ENCODE measurements around the gene SFXN4. TPM values are rescaled to one million over a fixed set of nuclear protein-coding genes. Genes with fewer than 3 reads are reported as not detected.
A peak's percentile ranks its signal among the peaks of the same experiment; 100 is the strongest.

SFXN4 gene
- total and polyA plus RNA-seq, 9 donors = 11.8 to 54.9 (median 18.9) TPM

- WGBS, 3 donors = 57 to 82% (median 60%) methylated on average over 2 of the region's 2 CpGs
- intact Hi-C loops (cut with DNase I) = loop anchor here in 1 of 4 donors (10.0 kb wide), 1 partner anchor 74 kb away; no protein-coding TSS in a partner anchor
- H3K4me3 ChIP-seq = no peak overlapping the region
- peak overlapping the region in 1 of 2 donors; percentile 34 for H3K27ac ChIP-seq
- TF ChIP-seq EP300 (IDR thresholded peaks at IDR 0.05) (no peak), CTCF (IDR thresholded peaks at IDR 0.05) (no peak), POLR2A (IDR thresholded peaks at IDR 0.05) (no peak)
- H3K4me1 ChIP-seq (ENCODE audit: insufficient read depth) = peaks cover 12% of the 10 kb centered on the region
- no peaks in the 10 kb centered on the region for H3K36me3 ChIP-seq
- no peak for DNase-seq
- no peaks in the 10 kb centered on the region for H3K9me3 ChIP-seq
- no peaks in the 10 kb centered on the region for H3K27me3 ChIP-seq
Measured at GRCh38 chr10:119210633-119211032, 45.1 kb upstream of the SFXN4 start.

GRCh38 chr10:119209736-119210355 lies 44.3 kb upstream of the SFXN4 start:
- H3K9me3 ChIP-seq = no peaks in the 10 kb centered on the region
- peak overlapping the region; percentile 22 to 98 for H3K27ac ChIP-seq
- no peak for DNase-seq
- peaks cover 11% of the 10 kb centered on the region for H3K4me1 ChIP-seq (ENCODE audit: insufficient read depth)
- H3K36me3 ChIP-seq = no peaks in the 10 kb centered on the region
- H3K27me3 ChIP-seq = no peaks in the 10 kb centered on the region
- TF ChIP-seq EP300 (IDR thresholded peaks at IDR 0.05) (no peak), POLR2A (IDR thresholded peaks at IDR 0.05) (peak; percentile 12)
- 28 to 39% (median 30%) methylated on average over 9 of the region's 9 CpGs for WGBS, 3 donors
- intact Hi-C loops (cut with DNase I) = loop anchor here (2.0 to 10.0 kb wide), 8 partner anchors 41 to 233 kb away; no protein-coding TSS in a partner anchor
- H3K4me3 ChIP-seq = peak overlapping the region; percentile 96

- H3K4me1 ChIP-seq (ENCODE audit: insufficient read depth) = peaks cover 11% of the 10 kb centered on the region
- DNase-seq = peak; percentile 72 to 87 (median 84)
- no peak for TF ChIP-seq EP300 (IDR thresholded peaks at IDR 0.05)
- TF ChIP-seq CTCF (IDR thresholded peaks at IDR 0.05) = peak; percentile 68 to 83 (median 83)
- TF ChIP-seq POLR2A (IDR thresholded peaks at IDR 0.05) = peak; percentile 35
- peak overlapping the region; percentile 22 to 98 for H3K27ac ChIP-seq
- peak overlapping the region; percentile 96 for H3K4me3 ChIP-seq
- H3K36me3 ChIP-seq = no peaks in the 10 kb centered on the region
- no peaks in the 10 kb centered on the region for H3K9me3 ChIP-seq
- H3K27me3 ChIP-seq = no peaks in the 10 kb centered on the region
- intact Hi-C loops (cut with DNase I) = loop anchor here (2.0 to 10.0 kb wide), 7 partner anchors 42 to 234 kb away; no protein-coding TSS in a partner anchor
- 3 to 11% (median 6%) methylated on average over 15 of the region's 15 CpGs for WGBS, 3 donors
Measured at GRCh38 chr10:119209035-119209735, 43.7 kb upstream of the SFXN4 start.

GRCh38 chr10:119208553-119208940 lies 43.0 kb upstream of the SFXN4 start:
- Histone ChIP-seq H3K27ac (peak overlapping the region; percentile 92 to 98), H3K9me3 (no peaks in the 10 kb centered on the region), H3K4me1 (ENCODE audit: insufficient read depth) (peaks cover 11% of the 10 kb centered on the region), H3K27me3 (no peaks in the 10 kb centered on the region), H3K4me3 (peak overlapping the region; percentile 96), H3K36me3 (no peaks in the 10 kb centered on the region)
- intact Hi-C loops (cut with DNase I) = loop anchor here (2.0 to 10.0 kb wide), 7 partner anchors 42 to 234 kb away; no protein-coding TSS in a partner anchor
- WGBS, 3 donors = 1 to 3% (median 2%) methylated on average over 3 of the region's 3 CpGs
- TF ChIP-seq POLR2A (IDR thresholded peaks at IDR 0.05) (no peak), EP300 (IDR thresholded peaks at IDR 0.05) (no peak), CTCF (IDR thresholded peaks at IDR 0.05) (no peak)
- no peak for DNase-seq

All from ovary (tissue), 9 donors.